B cell (primary cell): ENCODE measurements around the gene CD81. TPM values are rescaled to one million over a fixed set of nuclear protein-coding genes. Genes with fewer than 3 reads are reported as not detected.
"Not testable (repeated sequence)": the region's sequence is repeated elsewhere in the genome, so short reads cannot be mapped to it uniquely, and the experiment has no call there.

Source experiments
- ATAC-seq: fragments of 200-7000 bp; cut with Tn5 transposase; one replicate; pipeline ENCODE4 v1.10.0; 2021; ENCODE audit warnings: low read depth, mild to moderate bottlenecking, moderate number of reproducible peaks, moderate library complexity
- CTCF ChIA-PET: fragments of 350-600 bp; sonication (Branson Sonifier 250); formaldehyde crosslinking; loops from one replicate; lab custom pipeline; 2021; ENCODE audit warnings: antibody characterized with exemption, inconsistent platforms; lab: Charles Lee
- POLR2A ChIA-PET: fragments of 350-600 bp; sonication (Branson Sonifier 250); formaldehyde crosslinking; loops from one replicate; lab custom pipeline; 2021; ENCODE audit warnings: antibody characterized with exemption; lab: Charles Lee
- DNase-seq: peaks from one replicate; pipeline ENCODE4 v3.0.0; 2013
- H2AFZ ChIP-seq: 2 replicates; pipeline ENCODE4 v1.6.1; 2012; ENCODE audit warnings: mild to moderate bottlenecking, low read depth, low read length; ENCODE audit not compliant: insufficient read depth, poor library complexity, severe bottlenecking
- H3K27ac ChIP-seq, 2 donors: 1 replicate in 1 of 2; 2 replicates in 1 of 2; pipeline ENCODE4 v1.5.1; 2012 to 2013; ENCODE audit warnings: low read length in 2 of 2, mild to moderate bottlenecking in 2 of 2, moderate library complexity in 1 of 2
- H3K27me3 ChIP-seq, 4 experiments: fragments of 200-600 bp in 1 of 4; sonication (generic) in 1 of 4; replicated peaks in 1 of 4; 1 replicate in 2 of 4; 2 replicates in 2 of 4; pipeline versions ENCODE4 v1.6.1 to v1.7.0; 2013 to 2016; ENCODE audit warnings: low read length in 3 of 4, mild to moderate bottlenecking in 2 of 4, mixed read lengths in 1 of 4, moderate library complexity in 1 of 4; ENCODE audit not compliant: insufficient read depth in 4 of 4, control insufficient read depth in 3 of 4; ENCODE audit errors: control extremely low read depth in 1 of 4
- H3K36me3 ChIP-seq, 2 experiments: replicated peaks in 1 of 2; 1 replicate in 1 of 2; 2 replicates in 1 of 2; pipeline versions ENCODE4 v1.6.1 to v1.7.1; 2013; ENCODE audit warnings: low read length in 1 of 2; ENCODE audit not compliant: insufficient read depth in 2 of 2, control insufficient read depth in 1 of 2; ENCODE audit errors: control extremely low read depth in 1 of 2, extremely low read depth in 1 of 2
- H3K4me1 ChIP-seq, 2 donors: fragments of 200-600 bp in 1 of 2; sonication (generic) in 1 of 2; 1 replicate in 1 of 2; 2 replicates in 1 of 2; pipeline versions ENCODE4 v1.5.1 to v1.6.1; 2013 to 2017; ENCODE audit warnings: low read length in 2 of 2; ENCODE audit not compliant: control insufficient read depth in 2 of 2, insufficient read depth in 2 of 2
- H3K4me2 ChIP-seq: replicated peaks from 2 replicates; pipeline ENCODE3; 2012; ENCODE audit warnings: mild to moderate bottlenecking, low read depth, low read length; ENCODE audit not compliant: poor library complexity, severe bottlenecking
- H3K4me3 ChIP-seq, 5 experiments: fragments of 200-600 bp in 1 of 5; sonication (generic) in 1 of 5; 1 replicate in 3 of 5; 2 replicates in 2 of 5; pipeline versions ENCODE4 v1.5.1 to v1.7.0; 2011 to 2016; ENCODE audit warnings: low read length in 4 of 5, mild to moderate bottlenecking in 4 of 5, low read depth in 2 of 5, control low read depth in 1 of 5, moderate library complexity in 1 of 5; ENCODE audit not compliant: insufficient read depth in 1 of 5; ENCODE audit errors: control extremely low read depth in 1 of 5, extremely low read depth in 1 of 5
- H3K79me2 ChIP-seq: fragments of 200-600 bp; sonication (generic); one replicate; pipeline ENCODE4 v1.6.0; 2016; ENCODE audit warnings: low read length; ENCODE audit not compliant: control insufficient read depth, insufficient read depth
- H3K9ac ChIP-seq: fragments of 200-600 bp; sonication (generic); 2 replicates; pipeline ENCODE4 v1.6.1; 2017; ENCODE audit warnings: mild to moderate bottlenecking, low read length, moderate library complexity
- H3K9me3 ChIP-seq, 3 donors: one replicate each; pipeline versions ENCODE4 v1.6.1 to v1.7.1; 2013; ENCODE audit warnings: low read length in 2 of 3; ENCODE audit not compliant: control insufficient read depth in 2 of 3, insufficient read depth in 1 of 3; ENCODE audit errors: control extremely low read depth in 1 of 3
- H4K20me1 ChIP-seq: 2 replicates; pipeline ENCODE4 v1.6.0; 2012; ENCODE audit warnings: mild to moderate bottlenecking, low read length; ENCODE audit not compliant: insufficient read depth, control insufficient read depth, poor library complexity, severe bottlenecking
- H3K27ac Mint-ChIP-seq: one replicate; pipeline ENCODE4 v1.8.0; 2021; ENCODE audit warnings: mixed read lengths
- H3K27me3 Mint-ChIP-seq: one replicate; pipeline ENCODE4 v1.8.0; 2021; ENCODE audit warnings: mixed read lengths
- H3K4me1 Mint-ChIP-seq: one replicate; pipeline ENCODE4 v1.8.0; 2021; ENCODE audit warnings: mixed read lengths
- H3K4me3 Mint-ChIP-seq: one replicate; pipeline ENCODE4 v1.8.0; 2021; ENCODE audit warnings: mixed read lengths
- H3K9me3 Mint-ChIP-seq: one replicate; pipeline ENCODE4 v1.8.0; 2022; ENCODE audit warnings: mixed read lengths; ENCODE audit not compliant: insufficient read depth
- CTCF ChIP-seq: fragments of 200-600 bp; IDR thresholded peaks from one replicate; pipeline ENCODE4 v1.8.0; 2022; ENCODE audit warnings: antibody characterized with exemption, mild to moderate bottlenecking
- EZH2 ChIP-seq: IDR thresholded peaks from 2 replicates; pipeline ENCODE4 v1.6.1; 2012; ENCODE audit warnings: borderline replicate concordance, low read depth, mild to moderate bottlenecking, moderate library complexity, low read length; ENCODE audit not compliant: insufficient read depth, poor library complexity, severe bottlenecking
- WGBS: methylation state at CpG from one replicate; pipeline ENCODE4 v1.1.5; 2013; ENCODE audit warnings: missing lambda C conversion rate; ENCODE audit not compliant: insufficient coverage; 5-methylcytosine and 5-hydroxymethylcytosine counted together
- intact Hi-C: fragments of 100-400 bp; cut with micrococcal nuclease; formaldehyde crosslinking; loops from one replicate; pipeline ENCODE4 v1.10.0; 2022
- polyA plus RNA-seq: library from polyadenylated mRNA; depleted of rRNA; stranded (reverse); fragments of >200 nt; gene quantifications from 2 replicates; pipeline ENCODE4 v1.2.3, GENCODE V29; 2012
- total RNA-seq, 2 donors: library from RNA; stranded (reverse); fragments of 120-200 nt in 1 of 2; gene quantifications; 1 replicate in 1 of 2; 2 replicates in 1 of 2; pipeline versions ENCODE4 v1.2.3 to v1.2.4, GENCODE V29; 2013 to 2022

CD81 gene
- total and polyA plus RNA-seq, 2 donors (not counting 1 experiment from before 2014, with no cell fraction given), result 253 to 361 TPM

- intact Hi-C loops, result no loop called here
- H3K27ac ChIP-seq, result no peak overlapping the region
- H3K4me3 ChIP-seq, result no peak overlapping the region
- H3K79me2 ChIP-seq, result no peaks in the 10 kb centered on the region
- H3K4me1 ChIP-seq, result peaks cover 0 to 5% of the 10 kb centered on the region in 2 donors
- ChIA-PET CTCF (no interaction called here), POLR2A (no interaction called here)
- H3K9me3 ChIP-seq, result no peaks in the 10 kb centered on the region
- DNase-seq, result no peak
- Mint-ChIP-seq H3K27me3 (no peaks in the 10 kb centered on the region), H3K4me1 (peaks cover 10% of the 10 kb centered on the region), H3K4me3 (no peak overlapping the region), H3K27ac (no peak overlapping the region), H3K9me3 (no peaks in the 10 kb centered on the region)
- no peaks in the 10 kb centered on the region for H3K27me3 ChIP-seq
- H2AFZ ChIP-seq, result no peak overlapping the region
- H3K9ac ChIP-seq, result no peak overlapping the region
- no peak overlapping the region for H3K4me2 ChIP-seq
- ATAC-seq, result no peak
- H4K20me1 ChIP-seq, result no peaks in the 10 kb centered on the region
- 83% methylated on average over 6 of the region's 7 CpGs for WGBS
- no peaks in the 10 kb centered on the region for H3K36me3 ChIP-seq
- TF ChIP-seq EZH2, result no peak
- TF ChIP-seq CTCF, result no peak
These were observed 22.0 kb upstream of the CD81 start for GRCh38 chr11:2355000-2355644.

- Histone ChIP-seq H3K4me3 (no peak overlapping the region), H3K9ac (no peak overlapping the region), H2AFZ (no peak overlapping the region), H3K27ac (no peak overlapping the region), H4K20me1 (no peaks in the 10 kb centered on the region), H3K4me1 (peaks cover 0 to 5% of the 10 kb centered on the region in 2 donors), H3K36me3 (no peaks in the 10 kb centered on the region), H3K79me2 (no peaks in the 10 kb centered on the region), H3K27me3 (no peaks in the 10 kb centered on the region), H3K4me2 (no peak overlapping the region), H3K9me3 (no peaks in the 10 kb centered on the region)
- ChIA-PET CTCF (interaction anchor here (1.5 kb wide), 1 partner anchor 176 kb away, joined by 3 read pairs; no protein-coding TSS in a partner anchor), POLR2A (no interaction called here)
- TF ChIP-seq CTCF (no peak), EZH2 (no peak)
- ATAC-seq (no peak), DNase-seq (no peak)
- no peaks in the 10 kb centered on the region for H3K27me3 Mint-ChIP-seq
- no peak overlapping the region for H3K4me3 Mint-ChIP-seq
- intact Hi-C loops, result no loop called here
- WGBS, result 90% methylated on average over 4 of the region's 8 CpGs
- H3K9me3 Mint-ChIP-seq, result no peaks in the 10 kb centered on the region
- H3K27ac Mint-ChIP-seq, result no peak overlapping the region
- H3K4me1 Mint-ChIP-seq, result peaks cover 10% of the 10 kb centered on the region
These were observed 19.9 kb upstream of the CD81 start for GRCh38 chr11:2357246-2357645.

GRCh38 chr11:2357651-2358050 lies 19.5 kb upstream of the CD81 start:
- H3K27ac Mint-ChIP-seq, result not testable (repeated sequence)

More at GRCh38 chr11:2357651-2358050, 19.5 kb upstream of the CD81 start:
- H3K4me3 Mint-ChIP-seq, DNase-seq, H3K27ac ChIP-seq, H3K9me3 ChIP-seq, POLR2A ChIA-PET, intact Hi-C loops, H3K27me3 Mint-ChIP-seq, H3K9ac ChIP-seq, H3K27me3 ChIP-seq, H3K4me3 ChIP-seq, H3K4me1 Mint-ChIP-seq, H3K4me1 ChIP-seq, H4K20me1 ChIP-seq, H3K4me2 ChIP-seq, H3K79me2 ChIP-seq, H2AFZ ChIP-seq, H3K9me3 Mint-ChIP-seq, H3K36me3 ChIP-seq, ATAC-seq: not testable (repeated sequence)
- CTCF ChIA-PET, result interaction anchor here (1.5 kb wide), 1 partner anchor 175 kb away, joined by 3 read pairs; no protein-coding TSS in a partner anchor
- 90% methylated on average over 10 of the region's 13 CpGs for WGBS
